ENCODE measurements around the gene TBX15.

The TBX15 gene

GRCh38 chr1:118986555-118987467, 1.3 kb downstream of the TBX15 start:
- no peaks in the 10 kb centered on the region for H3K4me1 ChIP-seq (ENCODE audit: low read length)
- H2AFZ ChIP-seq (ENCODE audit: low read depth, low read length): no peak overlapping the region
- H3K4me2 ChIP-seq (ENCODE audit: low read length): no peak overlapping the region
- H3K27ac ChIP-seq (ENCODE audit: low read length): no peak overlapping the region
- no peaks in the 10 kb centered on the region for H3K27me3 ChIP-seq (ENCODE audit: low read depth, low read length)
- no peaks in the 10 kb centered on the region for H3K36me3 ChIP-seq (replicated peaks; ENCODE audit: low read depth, low read length)
- H3K9me3 ChIP-seq (ENCODE audit: insufficient read depth, low read length): no peaks in the 10 kb centered on the region
- no peak overlapping the region for H3K4me3 ChIP-seq (ENCODE audit: low read length)
- H3K79me2 ChIP-seq (ENCODE audit: low read length): no peaks in the 10 kb centered on the region
- no peaks in the 10 kb centered on the region for H4K20me1 ChIP-seq (ENCODE audit: insufficient read depth, low read length)
- no peak overlapping the region for H3K9ac ChIP-seq (ENCODE audit: low read length)
- no peak for TF ChIP-seq EZH2phosphoT487 (IDR thresholded peaks at IDR 0.05; ENCODE audit: low read depth)
- no peak for TF ChIP-seq CTCF (IDR thresholded peaks at IDR 0.05; ENCODE audit: low read depth, low read length)

DNA sequence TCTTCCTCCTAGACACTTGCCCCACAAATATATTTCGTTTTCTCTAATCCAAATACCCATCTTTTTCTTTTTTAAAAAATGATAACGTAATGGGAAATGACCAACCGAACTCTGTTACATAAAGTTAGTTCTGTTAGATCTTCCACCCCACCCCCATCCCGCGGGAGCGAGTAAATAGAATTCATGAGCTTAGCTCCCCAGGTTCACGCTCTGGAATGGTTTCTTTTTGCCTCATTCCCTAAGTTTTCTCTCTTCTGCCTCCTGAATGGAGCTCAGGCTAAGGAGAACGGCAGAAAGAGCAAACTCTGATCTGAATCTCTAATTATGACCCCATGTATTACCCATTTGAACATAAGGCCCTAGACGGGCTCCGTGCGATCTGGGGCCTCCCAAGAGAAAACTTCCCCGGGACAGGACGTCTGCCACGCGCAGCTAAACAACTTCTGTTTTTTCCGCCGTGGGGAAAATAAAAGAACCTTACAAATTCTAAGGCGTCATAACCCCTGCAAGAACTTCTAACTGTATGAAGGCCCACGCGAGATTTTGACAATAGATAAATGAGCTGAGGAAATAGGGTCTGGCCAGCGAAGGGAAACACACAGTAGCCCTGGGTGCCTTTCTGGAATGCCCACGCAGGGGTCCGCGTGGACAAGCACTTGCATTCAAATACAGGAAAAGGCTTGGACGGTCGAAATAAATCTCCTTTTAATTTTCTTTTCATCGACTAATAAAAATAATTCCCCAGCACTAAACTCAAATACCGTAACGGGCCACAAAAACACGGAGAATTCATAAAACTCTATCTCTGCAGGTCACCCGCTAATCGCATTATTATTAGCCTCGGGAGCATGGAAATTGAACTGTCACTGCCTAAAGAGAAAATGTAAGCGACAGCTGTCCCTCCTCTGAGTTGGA, 2.2 kb downstream of the TBX15 start:
- Histone ChIP-seq H3K27ac (ENCODE audit: low read length) (no peak overlapping the region), H3K27me3 (ENCODE audit: low read depth, low read length) (no peaks in the 10 kb centered on the region), H3K9ac (ENCODE audit: low read length) (no peak overlapping the region), H4K20me1 (ENCODE audit: insufficient read depth, low read length) (no peaks in the 10 kb centered on the region), H2AFZ (ENCODE audit: low read depth, low read length) (no peak overlapping the region), H3K4me2 (ENCODE audit: low read length) (no peak overlapping the region), H3K4me1 (ENCODE audit: low read length) (no peaks in the 10 kb centered on the region), H3K36me3 (replicated peaks; ENCODE audit: low read depth, low read length) (no peaks in the 10 kb centered on the region), H3K79me2 (ENCODE audit: low read length) (no peaks in the 10 kb centered on the region), H3K9me3 (ENCODE audit: insufficient read depth, low read length) (no peaks in the 10 kb centered on the region), H3K4me3 (ENCODE audit: low read length) (no peak overlapping the region)
- TF ChIP-seq EZH2phosphoT487 (IDR thresholded peaks at IDR 0.05; ENCODE audit: low read depth) (no peak), CTCF (IDR thresholded peaks at IDR 0.05; ENCODE audit: low read depth, low read length) (no peak)

- no peak overlapping the region for H3K4me2 ChIP-seq (ENCODE audit: low read length)
- no peaks in the 10 kb centered on the region for H4K20me1 ChIP-seq (ENCODE audit: insufficient read depth, low read length)
- H3K9me3 ChIP-seq (ENCODE audit: insufficient read depth, low read length): no peaks in the 10 kb centered on the region
- no peak overlapping the region for H3K27ac ChIP-seq (ENCODE audit: low read length)
- H2AFZ ChIP-seq (ENCODE audit: low read depth, low read length): no peak overlapping the region
- H3K9ac ChIP-seq (ENCODE audit: low read length): no peak overlapping the region
- no peak overlapping the region for H3K4me3 ChIP-seq (ENCODE audit: low read length)
- no peaks in the 10 kb centered on the region for H3K36me3 ChIP-seq (replicated peaks; ENCODE audit: low read depth, low read length)
- H3K4me1 ChIP-seq (ENCODE audit: low read length): no peaks in the 10 kb centered on the region
- TF ChIP-seq EZH2phosphoT487 (IDR thresholded peaks at IDR 0.05; ENCODE audit: low read depth) (no peak), CTCF (IDR thresholded peaks at IDR 0.05; ENCODE audit: low read depth, low read length) (no peak)
- no peaks in the 10 kb centered on the region for H3K79me2 ChIP-seq (ENCODE audit: low read length)
- H3K27me3 ChIP-seq (ENCODE audit: low read depth, low read length): no peaks in the 10 kb centered on the region
Observed at GRCh38 chr1:118984722-118985639, 3.2 kb downstream of the TBX15 start.

Data from OCI-LY3 (cell line).